GM21825 (cell line): ENCODE measurements around the gene PF4V1.
"Not testable (repeated sequence)": the region's sequence is repeated elsewhere in the genome, so short reads cannot be mapped to it uniquely, and the experiment has no call there.

Source experiments
- ATAC-seq: cut with Tn5 transposase; IDR thresholded peaks from one replicate; pipeline ENCODE4 v1.9.1; 2021; ENCODE audit warnings: mild to moderate bottlenecking, moderate library complexity; ENCODE audit not compliant: unreplicated experiment

PF4V1 gene

GRCh38 chr4:73869130-73870055, 16.3 kb downstream of the PF4V1 start, which contains the start of gene CXCL1:
Gene CXCL1, plus strand, starts transcription at chr4:73869393. Its CDS starts 78 bp downstream, at chr4:73869471.
- ATAC-seq: no peak

GRCh38 chr4:73870260-73870659, 17.2 kb downstream of the PF4V1 start:
- no peak for ATAC-seq

DNA sequence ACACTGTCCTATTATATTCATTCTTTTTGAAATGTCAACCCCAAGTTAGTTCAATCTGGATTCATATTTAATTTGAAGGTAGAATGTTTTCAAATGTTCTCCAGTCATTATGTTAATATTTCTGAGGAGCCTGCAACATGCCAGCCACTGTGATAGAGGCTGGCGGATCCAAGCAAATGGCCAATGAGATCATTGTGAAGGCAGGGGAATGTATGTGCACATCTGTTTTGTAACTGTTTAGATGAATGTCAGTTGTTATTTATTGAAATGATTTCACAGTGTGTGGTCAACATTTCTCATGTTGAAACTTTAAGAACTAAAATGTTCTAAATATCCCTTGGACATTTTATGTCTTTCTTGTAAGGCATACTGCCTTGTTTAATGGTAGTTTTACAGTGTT, 17.7 kb downstream of the PF4V1 start:
- ATAC-seq: no peak

GRCh38 chr4:73871511-73872310, 18.6 kb downstream of the PF4V1 start:
- ATAC-seq: no peak

DNA sequence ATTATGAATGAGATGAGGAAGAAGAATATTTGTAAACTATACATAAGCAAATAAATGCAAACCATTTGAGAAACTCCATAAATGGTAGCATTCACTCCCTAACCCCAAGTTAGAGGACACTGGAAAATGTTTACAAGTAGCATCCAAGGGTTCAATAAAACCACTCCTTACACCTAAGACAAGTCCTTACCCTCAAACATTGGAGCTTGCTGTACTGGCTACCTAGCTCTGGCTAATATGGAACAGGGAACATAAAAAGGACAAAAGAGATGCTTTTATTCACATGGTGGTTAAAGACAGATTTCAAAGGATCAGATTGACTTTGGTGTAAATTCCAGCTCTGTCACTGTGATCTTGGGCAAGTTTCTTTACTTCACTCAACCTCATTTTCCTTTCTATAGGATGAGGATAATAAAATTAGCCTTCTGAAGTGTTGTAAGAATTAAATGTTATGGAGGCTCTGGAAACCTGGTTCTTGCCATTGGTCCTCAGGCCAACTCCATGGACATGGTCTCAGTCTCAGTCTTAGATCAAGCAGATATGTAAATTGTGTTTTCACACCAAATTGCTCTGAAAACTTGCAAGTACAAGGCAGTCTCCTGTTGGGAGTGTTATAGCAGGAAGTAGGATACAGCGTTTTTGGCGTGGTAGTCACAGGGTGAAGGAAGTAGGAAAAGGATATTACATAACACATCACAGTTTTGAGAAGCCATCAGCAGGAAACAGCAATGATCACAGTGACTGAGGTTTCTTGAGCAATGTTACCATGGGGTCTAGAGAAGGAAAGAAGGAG, 19.4 kb downstream of the PF4V1 start:
- no peak for ATAC-seq

- no peak for ATAC-seq
These were observed 21.3 kb downstream of the PF4V1 start for GRCh38 chr4:73874386-73874785.

DNA sequence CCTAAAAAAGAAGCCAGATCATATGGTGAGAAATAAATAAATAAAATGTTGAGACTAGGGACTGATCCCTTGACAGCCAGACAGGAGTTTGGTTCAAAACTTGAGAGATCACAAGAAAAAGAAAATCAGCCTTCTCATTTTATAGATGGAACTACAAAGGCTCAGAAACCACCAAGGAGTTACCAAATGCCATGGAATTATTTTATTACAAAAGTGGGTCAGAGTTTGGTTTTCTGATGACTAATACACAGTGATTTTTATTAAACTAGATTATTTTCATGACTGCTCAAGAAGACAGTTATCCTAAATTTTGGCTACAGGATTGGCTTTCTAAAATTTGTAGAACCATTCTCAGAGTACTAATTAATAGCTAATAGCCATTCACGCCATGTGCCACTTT, 22.3 kb downstream of the PF4V1 start:
- ATAC-seq: no peak

DNA sequence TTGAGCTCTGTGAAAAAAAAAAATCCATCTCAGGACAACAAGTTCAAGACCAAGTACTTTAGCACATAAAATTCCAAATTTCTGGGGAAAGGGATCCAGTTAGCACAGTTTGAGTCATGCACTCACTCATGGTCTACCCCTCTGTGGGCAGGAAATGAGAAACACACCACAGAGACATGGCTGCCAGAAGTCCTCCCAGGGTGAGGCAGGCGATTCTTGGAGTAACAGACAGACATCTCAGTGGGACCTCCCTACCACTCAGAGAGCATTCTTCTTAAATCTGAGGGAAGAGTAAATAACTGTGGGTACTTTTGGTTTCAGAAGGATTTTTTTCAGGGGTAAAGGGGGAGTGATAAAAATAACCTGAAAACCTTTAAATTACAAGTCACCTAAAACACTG, 30.2 kb downstream of the PF4V1 start:
- ATAC-seq: no peak

- no peak for ATAC-seq
These were observed 32.6 kb downstream of the PF4V1 start for GRCh38 chr4:73885574-73886267.

DNA sequence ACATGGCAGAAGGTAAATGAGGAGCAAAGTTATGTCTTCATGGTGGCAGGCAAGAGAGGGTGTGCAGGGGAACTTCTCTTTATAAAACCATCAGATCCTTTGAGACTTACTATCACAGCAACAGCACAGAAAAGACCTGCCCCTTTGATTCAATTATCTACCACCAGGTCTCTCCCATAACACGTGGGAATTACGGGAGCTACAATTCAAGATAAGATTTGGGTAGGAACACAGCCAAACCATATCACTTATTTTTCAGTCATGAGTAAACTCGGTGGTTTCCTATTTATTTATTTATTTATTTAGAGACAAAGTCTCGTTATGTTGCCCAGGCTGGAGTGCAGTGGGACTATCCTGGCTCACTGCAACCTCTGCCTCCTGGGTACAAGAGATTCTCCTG, 38.2 kb downstream of the PF4V1 start:
- ATAC-seq: no peak

DNA sequence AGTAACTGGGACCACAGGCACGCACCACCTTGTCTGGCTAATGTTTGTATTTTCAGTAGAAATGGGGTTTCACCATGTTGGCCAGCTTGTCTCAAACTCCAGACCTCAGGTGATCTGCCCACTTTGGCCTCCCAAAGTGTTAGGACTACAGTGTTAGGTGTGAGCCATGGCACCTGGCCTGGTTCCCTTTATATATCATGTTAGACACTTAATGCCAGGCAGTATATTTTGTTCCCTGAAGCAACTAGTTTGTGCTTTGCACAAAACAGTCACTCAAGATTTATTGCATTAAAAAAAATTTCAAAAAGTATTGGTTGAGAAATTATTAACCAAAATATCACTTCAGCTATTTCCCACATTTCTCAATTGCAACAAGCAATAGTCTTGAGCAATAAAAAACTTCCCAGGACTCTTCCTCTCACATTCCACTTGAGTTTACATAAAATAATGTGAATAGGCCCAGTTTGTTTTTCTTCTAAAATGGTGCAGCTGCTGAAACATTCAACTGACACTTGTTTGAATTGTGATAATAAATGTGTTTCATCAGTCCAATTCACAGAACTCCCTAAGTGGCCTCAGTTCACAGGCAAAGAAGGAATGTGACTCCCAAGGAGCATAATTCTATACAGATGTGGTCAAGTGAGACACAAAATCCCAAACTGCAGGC, 38.8 kb downstream of the PF4V1 start:
- no peak for ATAC-seq

DNA sequence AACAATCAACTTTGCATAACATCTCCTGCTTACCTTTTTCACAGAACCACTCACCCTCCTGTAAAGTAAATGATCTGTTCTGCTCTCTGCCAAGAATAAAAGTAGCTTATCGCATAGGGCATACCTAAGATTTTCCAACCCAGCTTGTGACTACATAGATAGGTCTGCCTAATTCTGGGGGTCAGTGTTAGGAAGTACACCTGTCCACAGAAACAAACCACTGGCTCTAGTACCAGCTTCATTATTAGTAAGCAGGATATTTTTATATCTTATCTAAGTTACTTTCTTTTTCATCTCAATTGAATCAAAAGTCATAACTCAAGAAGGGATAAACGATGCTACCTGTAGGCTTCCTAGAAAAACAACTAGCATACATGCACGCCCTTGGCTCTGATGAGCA, 39.9 kb downstream of the PF4V1 start:
- ATAC-seq: no peak

- no peak for ATAC-seq
These were observed 40.9 kb downstream of the PF4V1 start for GRCh38 chr4:73894001-73894400.

- ATAC-seq: no peak
These were observed 42.4 kb downstream of the PF4V1 start for GRCh38 chr4:73895201-73896175.

DNA sequence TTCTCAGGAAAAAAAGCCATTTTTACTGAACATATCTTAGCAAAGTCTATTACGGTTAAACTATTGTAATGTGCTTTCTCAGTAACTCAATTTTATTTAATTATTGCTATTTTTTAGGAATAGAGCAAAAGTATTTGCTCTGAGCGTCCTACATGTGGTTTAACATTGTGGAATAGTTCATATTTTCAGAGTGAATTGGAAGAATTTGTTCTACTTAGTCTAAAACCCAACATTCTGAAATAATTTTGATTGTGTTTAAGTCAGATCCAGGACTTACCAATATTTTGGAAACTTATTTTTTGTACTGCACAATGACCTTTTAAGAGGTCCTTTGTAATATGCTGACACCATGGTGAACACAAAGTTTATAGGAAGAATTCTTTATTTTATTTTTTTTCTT, 43.3 kb downstream of the PF4V1 start:
- no peak for ATAC-seq

GRCh38 chr4:73897380-73898136, 44.5 kb downstream of the PF4V1 start:
- no peak for ATAC-seq

- not testable (repeated sequence) for ATAC-seq
These were observed 46.2 kb downstream of the PF4V1 start for GRCh38 chr4:73899338-73899737.

- ATAC-seq: no peak
These were observed 47.9 kb downstream of the PF4V1 start for GRCh38 chr4:73901031-73901430.
